Esophagus mucosa (tissue), 1 donor: ENCODE measurements around the gene AKAIN1. TPM values are rescaled to one million over a fixed set of nuclear protein-coding genes. Genes with fewer than 3 reads are reported as not detected.

Experiments
- ATAC-seq: fragments of 200-7000 bp; cut with Tn5 transposase; one replicate; pipeline ENCODE4 v1.9.1; 2020
- total RNA-seq: library from RNA; stranded (reverse); gene quantifications from one replicate; pipeline ENCODE4 v1.2.4, GENCODE V29; 2023
- donor health status: DM: yes; HTN: yes; CAD: no.

Gene AKAIN1
- total RNA-seq, 1 donor from 2014 or later: not detected

DNA sequence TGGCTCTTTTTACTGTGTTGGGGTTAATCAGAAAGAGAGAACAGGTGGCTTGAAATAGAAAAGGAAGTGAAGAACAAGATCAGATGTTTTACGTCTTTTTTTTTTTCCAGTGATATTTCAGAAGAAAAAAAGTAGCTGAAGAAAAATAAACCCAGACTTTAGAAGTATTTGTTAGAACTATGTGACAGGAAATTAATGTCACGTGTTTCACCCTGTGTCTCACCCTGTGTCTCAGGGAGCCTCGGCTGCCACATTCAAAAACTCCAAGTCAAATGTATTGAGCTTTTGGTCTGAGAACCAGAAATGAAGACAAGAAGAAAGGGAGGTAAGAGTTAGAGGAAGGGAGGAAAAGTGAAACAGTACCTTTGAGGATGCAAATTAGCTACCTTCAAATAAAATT is 38.0 kb downstream of the AKAIN1 start:
- no peak for ATAC-seq

DNA sequence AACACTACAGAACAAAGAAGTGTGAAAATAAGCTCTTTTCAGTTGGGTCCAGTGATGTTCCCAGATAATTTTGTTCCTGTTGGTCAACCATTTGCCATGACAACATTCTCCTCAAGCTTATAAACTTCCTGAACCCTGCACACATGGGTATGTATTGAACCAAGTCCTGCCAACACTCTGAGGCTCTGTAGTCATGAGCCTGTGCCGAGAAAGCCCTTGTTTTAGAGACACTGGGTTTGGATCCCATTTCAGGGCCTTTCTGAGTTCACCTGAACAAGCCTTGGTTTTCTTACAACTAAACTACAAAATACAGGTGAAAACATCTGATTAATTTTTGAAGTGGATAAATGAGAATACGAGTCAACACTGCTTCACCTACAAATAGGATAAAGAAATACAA is 38.5 kb downstream of the AKAIN1 start:
- ATAC-seq: no peak

DNA sequence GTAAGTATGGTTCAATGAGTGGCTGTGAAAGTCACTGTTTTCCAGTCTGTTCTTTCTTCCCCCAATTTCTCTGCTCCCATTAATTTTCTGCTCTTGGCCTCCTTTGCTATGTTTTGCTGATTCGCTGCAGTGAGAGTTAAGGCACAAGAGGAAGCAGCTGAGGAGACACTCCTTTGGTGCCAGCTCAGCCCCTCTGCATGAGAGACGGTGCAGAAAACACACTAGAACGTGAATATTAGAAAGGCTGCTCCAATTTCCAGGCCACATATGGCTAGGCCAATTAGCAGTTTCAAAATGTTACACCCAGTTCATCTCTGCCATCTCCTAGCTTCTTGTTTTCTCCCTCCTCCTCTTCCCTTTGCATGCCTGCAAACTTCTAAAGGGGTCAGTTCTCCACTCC is 38.9 kb downstream of the AKAIN1 start:
- no peak for ATAC-seq

DNA sequence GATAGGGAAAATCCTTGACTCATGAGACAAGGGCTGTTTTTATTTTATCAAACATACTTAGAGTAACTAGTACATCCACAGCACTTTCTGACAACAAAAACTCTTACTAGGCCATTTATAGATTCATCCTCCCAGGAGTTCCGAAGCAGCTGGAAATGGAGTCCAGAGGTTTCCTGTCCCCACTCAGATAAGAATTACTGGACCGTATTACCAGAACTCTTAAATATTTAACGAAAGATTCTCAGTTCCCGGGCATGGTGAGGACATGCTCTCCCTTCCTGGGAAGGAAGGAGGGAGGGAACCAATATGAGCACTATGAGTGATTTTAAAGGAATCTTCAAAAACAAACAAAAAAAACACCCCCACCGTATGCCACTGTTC is 41.2 kb downstream of the AKAIN1 start:
- no peak for ATAC-seq

DNA sequence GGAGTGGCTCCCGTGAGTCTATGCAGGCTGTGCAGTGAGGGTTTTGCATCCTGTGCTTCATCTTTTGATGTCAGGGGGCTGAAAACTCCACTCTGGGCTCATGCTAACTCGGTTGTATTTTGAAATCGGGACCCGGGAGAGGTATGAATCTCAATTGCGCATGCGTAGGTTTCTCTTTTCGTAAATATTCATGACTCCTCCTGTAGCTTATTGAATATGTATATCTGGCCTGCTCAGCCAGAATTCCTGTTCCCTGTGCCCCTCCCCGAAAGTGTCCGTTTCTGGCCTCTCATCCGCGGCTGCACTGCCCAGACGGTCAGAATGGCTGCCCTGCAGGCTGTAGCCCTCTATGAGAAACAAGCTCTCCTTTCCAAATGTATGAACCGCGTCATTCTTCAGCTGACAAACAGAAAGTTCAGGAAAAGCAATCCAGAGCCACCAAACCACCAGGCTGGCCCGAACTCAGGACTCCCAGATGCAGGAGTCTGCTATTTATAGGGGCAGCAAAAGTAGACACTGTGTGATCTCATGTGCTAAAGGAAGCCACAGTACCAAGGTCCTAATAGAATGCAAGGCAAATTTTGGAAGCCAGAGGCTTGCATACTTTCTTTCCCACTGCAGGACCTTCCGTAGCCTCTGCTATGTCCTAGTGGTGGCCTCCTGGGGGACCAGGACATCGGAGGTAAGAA is 41.7 kb downstream of the AKAIN1 start:
- ATAC-seq: no peak

DNA sequence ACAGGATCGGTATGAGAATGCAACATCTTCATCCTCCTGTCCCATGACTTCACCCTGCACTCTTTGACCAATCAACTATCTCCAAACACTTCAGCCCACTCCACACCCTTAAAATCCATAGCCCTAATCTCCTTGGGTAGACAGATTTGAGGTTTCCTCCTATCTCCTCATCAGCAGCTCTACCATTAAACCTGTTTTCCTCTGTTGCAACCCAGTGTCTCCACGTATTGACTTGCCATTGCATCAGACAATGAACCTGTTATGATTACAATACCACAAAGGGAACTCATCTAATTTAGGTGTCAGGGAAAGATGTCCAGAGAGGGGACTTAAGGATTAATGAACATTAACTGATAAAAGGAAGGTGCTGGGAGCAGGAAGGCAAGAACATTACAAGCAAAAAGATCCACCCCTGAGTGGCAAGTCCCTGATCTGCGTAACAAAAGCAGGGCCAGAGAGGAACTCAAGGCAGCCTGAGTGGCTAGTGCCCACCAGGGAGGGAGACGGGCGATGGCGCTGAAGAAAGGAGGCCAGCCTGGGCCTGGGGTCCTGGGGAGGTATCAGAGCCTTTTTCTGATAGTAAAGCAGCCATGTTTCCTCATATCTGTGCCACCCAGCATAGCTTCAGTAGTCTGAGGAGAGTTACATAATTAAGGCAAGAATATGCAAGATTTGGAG is 44.6 kb downstream of the AKAIN1 start:
- no peak for ATAC-seq

DNA sequence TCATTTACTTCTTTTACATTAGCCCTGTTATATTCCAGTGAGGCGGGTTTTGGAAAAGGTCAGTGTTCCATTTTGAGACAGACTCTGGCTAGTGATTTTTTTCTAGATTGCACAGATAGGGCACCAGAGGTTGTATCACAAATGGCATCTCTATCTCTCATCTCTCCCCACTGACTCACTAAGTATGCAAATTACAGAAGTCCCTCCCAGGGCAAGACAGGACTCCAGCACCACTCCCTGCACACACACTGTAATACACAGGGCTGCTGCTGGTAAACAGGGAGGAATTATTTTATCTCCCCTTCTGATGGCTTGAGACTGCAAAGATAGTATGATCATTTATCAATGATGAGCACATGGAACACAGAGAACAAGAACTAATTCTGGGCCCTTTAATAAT is 46.2 kb downstream of the AKAIN1 start:
- no peak for ATAC-seq

DNA sequence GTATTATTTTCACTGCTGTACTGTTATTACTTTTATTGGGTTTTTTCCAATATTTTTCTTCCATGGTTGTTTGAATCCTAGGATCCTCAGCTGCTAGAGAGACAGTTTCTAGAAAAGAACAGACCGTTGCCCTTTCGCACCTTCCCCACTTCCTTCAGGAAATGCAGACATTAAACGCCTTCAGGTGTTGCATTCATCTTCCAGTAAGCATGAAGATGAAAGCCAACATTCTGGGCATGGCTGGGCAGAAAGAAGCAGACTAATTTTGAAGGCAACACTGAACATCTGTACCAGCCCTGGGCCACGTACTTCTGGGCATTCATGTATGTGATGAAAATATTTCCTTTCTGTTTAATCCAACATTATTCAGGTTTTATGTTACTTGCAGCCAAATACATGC is 51.0 kb downstream of the AKAIN1 start:
- no peak for ATAC-seq

DNA sequence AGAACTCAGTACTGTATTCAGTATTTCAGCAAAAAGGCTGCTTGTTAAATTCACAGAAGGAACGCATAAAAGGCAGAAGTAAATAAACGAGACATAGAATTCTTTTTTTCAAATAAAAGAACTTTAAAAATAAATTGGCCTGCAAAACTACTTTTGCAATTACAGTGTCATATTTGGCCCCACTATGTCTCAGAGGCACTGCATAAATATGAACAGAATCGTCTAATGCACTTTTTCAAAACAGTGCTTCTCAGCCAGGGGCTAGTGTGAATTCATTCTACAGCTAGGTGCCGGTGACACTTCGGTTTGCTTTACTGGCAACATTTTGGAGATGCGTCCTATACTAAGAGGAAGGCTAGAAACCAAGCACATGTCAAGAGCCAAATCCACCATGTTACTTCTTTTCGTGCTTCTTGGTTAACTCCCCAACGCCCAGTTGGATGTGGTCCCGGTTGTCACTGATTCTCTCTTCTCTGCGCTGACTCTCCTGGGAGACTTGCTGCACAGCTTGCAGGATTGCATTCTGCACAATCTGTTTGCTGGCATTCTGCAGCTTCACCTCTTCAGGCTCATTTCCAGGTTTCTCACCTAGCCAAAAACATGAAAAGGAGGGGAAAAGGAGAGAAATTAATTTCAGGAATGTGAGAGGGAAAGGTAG is 51.8 kb downstream of the AKAIN1 start:
- no peak for ATAC-seq

DNA sequence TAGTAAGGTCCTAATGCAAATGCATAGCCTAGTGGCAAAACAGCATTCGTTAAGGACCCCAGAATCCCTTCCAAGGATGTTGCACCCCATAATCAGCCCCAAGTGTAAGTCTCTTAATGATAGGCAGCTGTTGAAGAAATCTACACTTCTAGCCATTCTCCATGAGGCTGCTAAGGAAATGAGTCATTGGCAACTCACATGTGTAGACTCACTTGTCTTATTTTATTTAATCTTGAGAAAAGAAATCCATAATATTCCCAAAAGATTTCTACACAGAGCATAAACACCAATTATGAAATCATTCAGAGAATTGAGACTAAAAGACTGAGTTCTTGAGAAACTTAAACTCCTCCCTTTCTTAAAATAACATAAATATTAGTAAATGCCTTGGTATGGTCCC is 52.4 kb downstream of the AKAIN1 start:
- no peak for ATAC-seq

DNA sequence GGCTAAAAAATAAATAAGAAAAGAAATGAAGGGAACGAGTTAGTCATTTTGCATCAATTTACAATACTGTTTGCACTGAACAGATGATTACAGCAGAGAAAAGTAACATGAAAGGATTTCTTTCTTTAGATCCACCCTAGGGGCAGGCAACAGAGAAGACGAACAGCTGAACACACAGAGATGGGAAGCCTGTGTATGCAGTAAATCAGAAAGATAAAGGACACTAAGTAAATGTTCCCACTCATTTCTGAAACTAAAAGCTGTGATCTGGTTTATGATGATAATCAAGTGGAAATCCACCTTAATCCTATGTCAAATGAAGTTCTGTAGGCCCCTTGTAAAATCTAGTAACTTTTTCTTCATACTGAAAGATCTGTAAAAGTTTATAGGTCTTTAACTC is 54.2 kb downstream of the AKAIN1 start:
- no peak for ATAC-seq

DNA sequence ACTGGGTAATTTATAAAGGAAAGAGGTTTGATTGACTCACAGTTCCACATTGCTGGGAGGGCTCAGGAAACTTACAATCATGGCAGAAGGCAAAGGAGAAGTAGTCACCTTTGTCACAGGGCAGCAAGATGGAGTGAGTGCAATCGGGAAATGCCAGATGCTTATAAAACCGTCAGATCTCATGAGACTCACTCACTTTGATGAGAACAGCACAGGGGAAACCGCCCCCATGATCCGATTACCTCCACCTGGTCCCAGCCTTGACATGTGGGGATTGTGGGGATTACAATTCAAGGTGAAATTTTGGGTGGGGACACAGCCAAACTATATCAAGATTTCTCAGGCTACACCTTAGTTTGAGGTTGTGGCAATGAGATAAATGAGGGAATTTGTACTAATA is 54.9 kb downstream of the AKAIN1 start:
- ATAC-seq: no peak

DNA sequence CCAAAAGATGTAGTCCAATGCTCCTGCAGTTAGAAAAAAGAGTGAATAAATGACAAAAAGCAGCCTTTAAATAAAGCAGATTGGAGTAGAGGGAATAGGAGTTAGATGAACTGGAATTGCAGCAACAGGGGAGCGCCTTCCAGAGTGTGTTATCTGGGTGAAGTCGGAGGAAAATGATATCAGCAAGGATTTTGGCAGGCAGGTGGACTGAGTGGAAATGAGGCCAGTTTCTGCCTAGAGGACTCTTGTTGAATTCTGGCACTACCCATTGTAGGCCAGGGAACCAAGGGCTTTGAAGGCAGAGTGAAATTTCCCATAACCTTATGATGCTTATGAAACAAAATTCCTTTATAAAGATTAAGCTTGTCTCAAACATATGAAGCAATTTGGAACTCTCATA is 59.8 kb downstream of the AKAIN1 start:
- ATAC-seq: no peak

DNA sequence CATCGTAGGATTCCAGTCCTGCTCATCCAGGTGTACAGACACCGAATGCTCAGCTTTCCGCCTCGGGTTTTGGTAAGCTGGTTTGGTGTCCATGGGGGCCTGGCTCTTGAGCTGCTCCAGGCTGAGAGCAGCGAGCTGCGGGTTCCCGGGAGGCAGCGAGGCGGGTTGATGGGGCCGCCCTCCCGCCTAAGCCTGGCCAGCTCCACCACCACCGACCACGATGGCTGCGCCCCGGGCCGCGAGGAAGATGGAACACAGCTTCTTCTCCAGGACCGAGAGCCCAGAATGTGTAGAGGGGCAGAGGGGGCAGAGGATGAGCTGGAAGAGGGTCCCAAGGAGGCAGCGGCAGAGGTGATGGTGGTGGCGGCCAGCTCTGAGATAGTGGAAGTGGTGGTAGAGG is 64.1 kb downstream of the AKAIN1 start:
- no peak for ATAC-seq

DNA sequence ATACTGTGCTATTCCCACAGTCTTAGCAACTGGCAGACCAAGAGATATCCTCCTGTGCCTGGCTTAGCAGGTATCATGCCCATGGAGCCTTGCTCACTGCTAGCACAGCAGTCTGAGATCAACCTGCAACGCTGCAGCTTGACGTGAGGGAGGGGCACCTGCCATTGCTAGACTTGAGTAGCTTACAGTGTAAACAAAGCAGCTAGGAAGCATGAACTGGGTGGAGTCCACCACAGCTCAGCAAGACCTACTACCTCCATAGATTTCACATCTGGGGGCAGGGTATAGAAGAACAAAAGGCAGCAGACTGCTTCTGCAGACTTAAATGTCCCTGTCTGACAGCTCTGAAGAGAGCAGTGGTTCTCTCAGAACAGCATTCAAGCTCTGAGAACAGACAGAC is 74.8 kb downstream of the AKAIN1 start:
- ATAC-seq: no peak

DNA sequence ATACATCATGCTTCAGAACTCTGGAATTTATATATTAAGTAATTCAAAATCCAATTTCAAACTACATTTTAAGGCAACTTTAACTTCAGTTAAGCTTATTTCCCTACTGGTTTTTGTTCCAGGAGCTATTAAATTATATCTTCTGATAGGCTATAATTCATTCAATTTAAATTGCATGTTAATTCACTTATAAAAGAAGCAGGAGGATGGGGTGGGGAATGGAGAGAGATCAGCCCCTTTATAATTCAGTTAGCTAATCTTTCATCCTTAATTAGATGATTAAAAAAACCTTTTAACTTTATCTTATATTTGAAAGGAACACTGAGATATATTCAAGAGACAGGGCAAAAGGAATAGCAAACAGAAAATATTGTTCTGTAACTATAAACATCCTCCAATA is 86.8 kb downstream of the AKAIN1 start:
- no peak for ATAC-seq

DNA sequence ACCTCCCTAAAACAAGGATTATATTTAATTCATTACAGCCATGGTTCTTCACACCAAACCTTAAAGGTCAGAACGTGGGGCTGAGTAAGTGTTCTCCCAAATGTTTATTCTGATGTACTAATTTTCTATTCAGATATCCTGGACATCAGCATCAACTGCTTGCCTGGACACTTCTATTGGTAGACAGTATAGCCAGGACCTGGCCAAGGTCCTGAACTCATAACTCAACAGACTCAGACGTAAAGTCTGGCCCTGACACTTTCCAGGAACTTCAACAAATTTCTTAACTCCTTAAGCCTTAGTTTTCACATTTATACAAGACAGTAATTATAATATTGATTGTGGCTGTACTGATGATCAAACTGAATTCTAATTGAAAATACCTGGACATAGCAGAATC is 89.1 kb downstream of the AKAIN1 start:
- no peak for ATAC-seq

DNA sequence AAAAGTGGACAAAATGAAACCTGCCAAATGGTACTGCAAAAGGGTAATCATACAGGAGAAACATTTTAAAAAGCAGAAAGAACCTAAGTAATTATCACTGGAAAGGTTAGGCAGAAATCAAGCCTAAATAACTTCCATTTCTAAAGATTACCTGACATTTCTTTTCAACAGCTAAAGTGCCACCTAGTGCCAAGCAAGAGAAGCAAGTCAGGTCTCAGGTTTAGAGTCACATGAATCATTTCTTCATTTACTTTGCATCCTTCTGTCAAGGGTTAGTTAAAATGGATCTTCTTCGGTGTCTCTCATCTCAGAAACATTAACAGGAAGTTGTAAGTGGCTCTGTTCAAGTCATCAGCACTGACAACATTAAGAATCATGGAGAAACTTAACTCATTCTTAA is 90.3 kb downstream of the AKAIN1 start:
- ATAC-seq: no peak

DNA sequence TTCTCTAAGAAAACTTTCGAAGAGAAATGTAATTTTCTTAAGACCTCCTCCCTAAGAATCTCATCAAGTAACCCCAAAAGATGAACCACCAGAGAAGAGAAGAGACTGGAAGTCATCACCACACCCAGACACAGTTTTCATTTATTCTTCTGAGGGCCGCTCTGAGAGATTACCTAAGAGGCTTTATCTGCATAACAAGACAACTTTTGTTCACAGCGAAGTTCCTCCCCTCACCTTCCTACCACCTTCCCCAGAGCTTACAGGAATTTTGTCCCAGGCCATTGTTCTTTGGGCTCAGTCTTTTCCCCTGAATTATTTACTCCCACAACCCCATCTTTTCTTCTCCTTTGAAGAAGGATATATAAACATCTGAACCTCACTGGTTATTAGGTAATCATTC is 92.8 kb downstream of the AKAIN1 start:
- ATAC-seq: no peak

DNA sequence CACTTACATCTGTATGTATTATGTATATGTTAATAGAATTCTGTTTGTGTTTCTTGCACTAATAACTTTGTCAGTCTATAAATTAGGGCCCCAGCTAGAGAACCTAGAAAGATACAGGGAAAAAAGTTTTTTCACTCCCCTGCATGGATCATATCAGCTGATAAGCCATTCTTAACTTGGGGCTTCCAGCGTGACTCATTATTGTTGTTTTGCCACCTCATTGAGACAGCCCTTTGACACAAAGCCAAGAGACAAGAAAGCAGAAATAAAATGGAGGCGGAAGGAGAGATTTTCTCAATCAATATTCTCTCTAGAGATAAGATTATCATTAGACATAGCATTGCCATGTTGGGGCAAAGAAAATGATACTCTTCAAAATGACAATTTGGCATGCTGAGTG is 93.4 kb downstream of the AKAIN1 start:
- no peak for ATAC-seq

DNA sequence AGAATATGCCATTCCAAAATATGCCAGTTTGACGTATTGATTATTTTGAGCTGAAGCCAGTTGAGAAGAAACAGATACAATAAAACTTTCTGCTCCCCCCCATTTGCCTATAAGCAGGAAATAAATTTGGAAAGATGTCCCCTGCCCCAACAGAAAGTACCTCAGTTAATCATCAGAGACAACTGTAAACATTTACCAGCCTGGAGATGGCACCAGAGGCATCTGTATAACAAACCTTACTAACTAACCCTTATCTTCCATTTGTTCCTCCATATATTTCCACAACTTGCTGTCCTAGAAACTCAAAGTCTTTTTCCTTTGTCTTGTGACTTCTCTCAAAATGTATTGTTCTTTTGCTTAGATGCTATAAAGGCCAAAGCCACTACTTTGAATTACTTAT is 93.8 kb downstream of the AKAIN1 start:
- no peak for ATAC-seq

DNA sequence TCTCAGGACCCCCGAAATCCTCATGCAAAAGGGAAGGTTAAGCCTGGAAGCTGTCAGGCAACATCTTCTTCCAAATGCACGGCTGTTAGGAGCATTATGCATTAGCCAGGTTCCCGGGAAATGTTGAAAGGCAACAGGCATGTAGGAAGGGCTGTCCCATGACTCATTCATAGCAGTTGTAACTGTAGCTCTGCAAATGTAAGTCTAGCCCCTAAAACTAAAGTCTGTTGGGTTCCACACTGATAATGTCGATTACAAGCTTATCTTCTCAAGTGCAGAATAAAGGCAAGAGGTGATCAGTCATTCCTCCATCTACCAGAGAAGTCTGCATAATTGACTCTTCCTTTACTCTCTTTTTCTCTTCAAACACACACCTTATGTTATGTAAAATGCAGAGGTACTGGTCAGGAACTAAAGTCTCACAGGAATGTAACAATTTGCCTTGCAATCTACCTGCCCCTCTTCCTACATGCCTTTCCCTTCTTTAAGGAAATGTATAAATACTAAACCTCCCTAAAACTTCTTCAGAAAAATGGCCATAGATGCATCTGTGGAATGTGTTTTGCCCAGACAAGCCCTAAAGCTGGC is 99.8 kb downstream of the AKAIN1 start:
- no peak for ATAC-seq

DNA sequence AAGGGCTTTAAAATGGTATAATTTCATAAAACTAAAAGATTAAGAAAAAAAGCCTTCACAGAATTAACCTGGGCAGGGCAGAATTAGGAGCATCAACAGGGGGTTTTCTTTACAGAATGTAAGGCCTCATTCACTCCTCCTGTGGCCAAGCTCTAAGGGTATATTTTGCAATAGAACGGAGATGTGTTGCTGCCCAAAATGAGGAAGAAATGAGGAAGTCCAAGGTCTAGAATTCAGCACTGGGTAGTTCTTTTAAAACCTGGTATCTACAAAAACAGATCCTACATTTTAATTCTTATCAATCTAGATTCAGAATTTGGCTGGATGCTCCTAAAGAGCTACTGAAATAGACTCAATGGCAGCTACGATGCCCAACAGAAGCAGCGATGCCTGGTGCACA is 101.8 kb downstream of the AKAIN1 start:
- no peak for ATAC-seq

DNA sequence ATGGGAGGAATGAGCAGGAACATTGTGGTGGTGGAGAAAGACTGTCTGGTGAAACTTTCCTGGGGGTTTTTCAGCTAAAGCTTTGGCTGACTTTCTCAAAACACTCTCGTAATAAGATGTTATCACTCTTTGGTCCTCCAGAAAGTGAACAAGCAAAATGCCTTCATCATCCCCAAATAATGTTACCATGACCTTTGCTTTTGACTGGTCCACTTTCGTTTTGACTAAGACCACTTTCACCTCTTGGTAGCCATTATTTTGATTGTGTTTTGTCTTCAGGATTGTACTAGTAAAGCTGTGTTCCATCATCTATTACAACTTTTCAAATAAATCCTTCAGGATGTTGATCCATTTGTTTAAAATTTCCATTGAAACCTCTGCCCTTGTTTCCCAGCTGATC is 103.2 kb downstream of the AKAIN1 start:
- ATAC-seq: no peak
